Superior temporal gyrus (tissue), 1 donor: ENCODE data around the gene EHBP1.
A peak's percentile ranks its signal among the peaks of the same experiment; 100 is the strongest.
"Not testable (repeated sequence)": the region's sequence is repeated elsewhere in the genome, so short reads cannot be mapped to it uniquely, and the experiment has no call there.

Experiments
- DNase-seq: peaks from one replicate; pipeline ENCODE4 v3.0.0-alpha.2; 2016; ENCODE audit errors: extremely low spot score

The EHBP1 gene

DNA sequence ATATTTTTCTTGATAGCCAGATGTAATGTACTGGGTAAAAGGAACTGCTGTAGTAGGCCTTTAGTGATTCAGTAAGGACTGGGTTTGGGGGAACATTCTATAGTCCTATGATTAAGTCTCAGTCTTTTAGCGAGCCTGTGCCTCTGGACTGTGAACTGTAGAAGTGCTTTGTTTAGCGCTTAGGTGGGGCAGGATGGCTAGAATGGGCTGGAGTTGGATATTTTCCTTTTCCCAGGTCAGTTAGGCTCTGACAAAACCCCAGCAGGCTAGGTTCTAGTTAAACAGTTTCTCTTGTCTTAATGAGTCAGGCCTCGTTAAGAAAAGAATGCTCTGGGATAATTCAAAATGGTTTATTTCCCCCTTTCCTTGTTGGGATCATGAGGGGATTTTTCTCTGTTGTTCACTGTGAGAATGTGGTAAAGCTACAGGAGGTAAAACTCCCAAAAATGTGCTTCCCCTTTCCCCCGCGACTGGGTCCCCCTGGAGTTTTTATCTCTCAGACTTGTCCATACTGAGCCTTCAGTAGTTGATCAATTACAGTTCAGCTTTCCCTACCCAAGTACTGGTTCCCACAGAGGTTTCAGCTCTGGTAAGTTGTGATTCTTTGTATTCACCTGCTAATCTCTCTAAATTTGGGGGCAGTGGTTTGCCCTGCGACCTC is 31.5 kb downstream of the EHBP1 start:
- DNase-seq, result no peak

DNA sequence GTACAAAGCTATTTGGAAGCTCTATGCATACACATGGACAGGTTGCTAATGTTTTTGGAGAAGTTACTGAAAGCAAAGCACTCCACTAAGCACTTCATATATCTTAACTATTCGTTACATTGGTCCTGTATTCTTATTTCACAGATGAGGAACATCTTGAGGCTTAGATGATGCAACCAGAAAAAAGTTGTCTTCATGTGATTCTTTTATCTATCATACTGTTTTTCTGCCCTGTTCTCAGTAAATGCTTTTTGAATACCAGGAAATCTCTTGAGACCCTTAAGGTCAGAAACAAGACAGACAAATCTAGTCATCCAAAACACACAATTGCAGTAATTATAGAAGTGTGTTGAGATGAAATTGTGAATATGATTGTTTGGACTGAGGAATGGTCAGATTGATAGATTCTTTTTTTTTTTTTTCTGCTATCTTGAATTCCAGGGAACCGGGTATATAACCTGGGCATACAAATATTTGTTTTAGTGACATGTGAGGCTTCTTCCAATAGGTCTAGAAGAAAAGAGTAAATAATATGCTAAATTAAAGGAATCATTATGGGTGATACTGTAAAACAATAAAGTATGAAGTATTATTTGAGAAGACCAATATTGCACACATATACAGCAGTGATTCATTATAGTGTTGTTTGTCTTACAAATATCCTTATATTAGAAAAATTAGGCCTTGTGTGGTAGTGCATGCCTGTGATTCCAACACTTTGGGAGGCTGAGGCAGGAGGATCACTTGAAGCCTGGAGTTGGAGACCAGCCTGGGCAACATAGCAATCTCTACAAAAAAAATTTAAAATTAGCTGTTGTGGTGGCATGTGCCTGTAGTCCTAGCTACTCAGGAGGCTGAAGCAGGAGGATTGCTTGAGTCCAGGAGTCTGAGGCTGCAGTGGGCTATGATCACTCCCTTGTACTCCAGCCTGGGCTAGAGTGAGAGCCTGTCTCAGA is 33.7 kb downstream of the EHBP1 start:
- DNase-seq, result no peak

DNA sequence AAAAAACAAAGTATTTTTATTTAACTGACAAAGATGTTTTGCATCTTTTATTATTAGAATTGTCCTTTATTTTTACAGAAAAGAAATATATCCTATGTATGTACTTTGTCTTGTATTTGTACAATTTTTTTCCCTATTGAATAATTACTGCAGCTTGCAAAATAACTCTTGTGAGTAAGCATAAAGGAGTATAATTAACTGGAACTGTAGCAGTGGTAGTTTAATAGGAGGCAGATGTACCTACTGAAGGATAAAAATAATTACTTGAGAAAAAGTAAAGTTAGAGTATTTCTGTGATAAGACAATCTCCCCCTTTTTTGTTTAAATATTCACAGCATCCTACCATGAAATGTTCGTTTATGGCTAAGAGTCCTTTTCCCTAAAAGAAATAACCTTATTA is 34.7 kb downstream of the EHBP1 start:
- DNase-seq, result no peak

DNA sequence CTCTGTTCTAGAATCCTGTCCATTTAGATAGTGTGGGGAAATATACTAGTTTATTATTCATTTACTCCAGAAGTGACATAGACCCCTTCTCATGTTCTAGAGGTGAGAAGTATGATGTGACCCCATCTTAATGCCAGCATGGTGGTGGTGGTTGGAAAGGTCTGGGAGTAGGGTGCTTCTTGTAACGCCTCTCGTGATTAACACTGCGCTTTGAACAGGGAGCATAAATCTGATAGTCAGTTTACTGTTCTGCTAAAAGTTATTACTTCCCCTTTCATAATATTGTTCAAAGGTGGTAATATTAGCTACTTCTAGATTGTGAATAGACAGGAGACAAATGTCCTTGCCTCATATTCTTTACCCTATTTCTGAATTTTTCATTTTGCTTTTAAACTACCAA is 35.6 kb downstream of the EHBP1 start:
- DNase-seq, result no peak

DNA sequence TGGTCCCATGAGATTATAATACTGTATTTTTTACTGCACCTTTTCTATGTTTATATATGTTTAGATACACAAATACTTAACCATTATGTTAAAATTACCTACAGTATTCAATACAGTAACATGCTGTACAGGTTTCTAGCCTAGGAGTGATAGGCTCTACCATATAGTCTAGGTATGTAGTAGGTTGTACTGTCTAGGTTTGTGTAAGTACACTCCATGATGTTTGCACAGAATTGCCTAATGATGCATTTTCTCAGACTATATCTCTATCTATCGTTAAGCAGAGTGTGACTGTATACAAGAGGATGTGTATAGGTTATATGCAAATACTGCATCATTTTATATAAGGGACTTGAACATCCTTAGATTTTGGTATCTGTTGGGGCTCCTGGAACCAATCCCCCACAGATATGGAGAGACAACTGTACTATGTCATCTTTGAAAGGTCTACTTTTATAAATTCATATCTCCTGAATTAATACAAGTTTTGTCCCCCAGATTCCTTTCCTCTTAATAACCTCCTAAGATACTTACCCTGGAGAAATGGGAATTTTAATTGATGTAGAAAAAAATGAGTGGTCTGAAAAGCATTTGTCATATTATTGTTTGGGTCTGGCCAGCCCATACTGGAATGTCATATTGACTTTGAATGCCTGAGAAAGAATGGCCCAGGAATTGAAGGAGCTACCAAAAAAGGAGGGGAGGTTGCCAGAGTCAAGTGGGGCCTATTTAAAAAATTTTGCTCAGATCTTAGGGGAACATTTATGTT is 36.6 kb downstream of the EHBP1 start:
- no peak for DNase-seq

DNA sequence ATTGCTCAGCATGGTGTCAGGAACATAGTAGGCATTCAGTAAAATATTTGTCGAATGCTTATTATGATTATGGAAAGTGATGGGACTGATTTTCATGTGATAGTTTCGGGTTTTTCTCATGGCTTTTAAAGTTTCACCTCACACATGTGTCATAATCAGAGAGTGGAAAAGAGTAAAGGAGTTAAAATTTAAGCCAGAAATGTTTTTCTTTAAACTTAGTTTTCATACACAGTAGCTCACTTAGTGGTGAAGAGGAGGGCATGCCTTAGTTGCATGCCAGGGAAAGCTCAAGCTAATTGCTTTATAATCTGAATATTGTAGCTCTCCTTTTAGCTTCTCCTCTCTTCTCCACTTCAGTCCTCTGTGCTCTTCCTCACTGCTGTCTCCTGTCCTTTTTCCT is 38.0 kb downstream of the EHBP1 start:
- no peak for DNase-seq

DNA sequence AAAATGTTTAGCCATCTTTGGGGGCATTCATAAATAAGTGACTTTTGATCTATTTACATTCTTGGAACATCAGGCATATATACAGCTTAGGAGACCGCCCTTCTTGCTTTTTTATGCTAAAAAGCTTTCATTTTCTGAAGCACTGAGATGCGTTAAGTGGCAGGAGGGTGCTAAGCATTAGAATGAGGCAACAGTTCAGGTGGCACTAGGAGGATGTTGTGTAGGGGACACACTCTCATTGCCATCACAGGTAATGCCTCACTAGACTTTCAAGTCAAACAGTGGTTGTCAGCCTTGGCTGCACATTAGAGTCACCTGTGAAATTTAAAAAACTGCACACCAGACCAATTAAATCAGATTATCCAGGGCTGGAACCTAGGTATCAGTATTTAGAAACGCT is 39.1 kb downstream of the EHBP1 start:
- no peak for DNase-seq

DNA sequence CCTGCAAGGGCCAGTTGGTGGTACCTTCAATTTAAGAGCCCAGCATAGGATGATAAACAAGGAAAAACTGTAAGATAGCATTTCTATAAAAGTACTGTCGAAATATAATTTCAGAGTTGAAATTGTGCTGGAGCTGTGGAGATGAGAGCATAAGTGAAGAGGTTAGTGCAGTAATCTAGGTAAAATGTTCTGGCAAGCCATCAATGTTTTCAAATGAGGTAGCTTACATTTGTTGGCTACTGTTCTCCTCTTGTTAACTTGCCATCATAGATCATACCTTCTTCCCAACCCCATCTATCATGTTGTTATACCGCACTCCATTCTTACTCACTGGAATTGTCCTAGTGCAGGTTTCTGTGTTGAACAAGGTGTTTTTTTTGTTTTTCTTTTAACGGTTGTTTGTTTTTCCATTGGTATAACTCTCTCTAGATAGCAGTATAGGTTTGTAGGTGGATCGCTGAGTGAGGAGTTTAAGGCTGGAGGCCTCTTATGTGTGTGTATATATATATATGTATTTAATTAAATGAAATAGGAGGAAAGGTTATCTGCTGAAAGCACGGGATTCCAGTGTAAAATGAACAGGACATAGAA is 40.5 kb downstream of the EHBP1 start:
- DNase-seq, result no peak

DNA sequence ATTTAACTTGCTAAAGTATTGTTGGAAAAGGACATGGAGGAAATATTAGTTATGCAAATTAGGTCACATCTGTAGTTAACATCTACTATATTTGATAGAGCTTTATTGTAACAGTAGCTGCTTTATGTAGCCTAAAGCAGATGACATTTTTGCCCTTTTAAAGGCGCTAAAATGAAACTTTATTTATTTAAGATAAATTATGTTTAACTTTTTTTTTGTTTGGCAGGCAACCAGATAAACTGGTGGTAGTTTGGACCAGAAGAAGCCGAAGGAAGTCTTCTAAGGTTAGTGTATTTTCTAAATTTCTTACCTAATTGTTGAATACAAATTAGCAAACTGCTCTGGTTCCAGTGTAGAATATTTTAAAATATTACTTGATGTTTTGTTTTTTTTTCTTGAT is 41.7 kb downstream of the EHBP1 start:
- DNase-seq, result no peak

DNA sequence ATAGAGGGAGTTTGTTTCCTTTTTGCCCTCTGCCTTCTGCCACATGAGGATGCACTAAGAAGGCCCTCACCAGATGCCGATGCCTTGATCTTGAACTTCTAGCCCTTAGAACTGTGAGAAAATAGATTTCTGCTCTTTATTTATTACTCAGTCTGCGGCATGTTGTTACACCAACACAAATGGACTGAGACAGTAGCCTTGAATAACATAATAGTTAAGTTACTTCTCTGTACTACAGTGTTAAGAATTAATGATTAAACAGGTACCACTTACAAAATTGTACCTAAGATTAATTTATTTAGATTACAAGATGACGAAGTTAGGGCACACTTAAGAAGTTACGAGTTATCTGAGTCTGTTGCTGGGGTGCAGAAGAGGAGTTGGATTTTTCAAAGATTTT is 42.4 kb downstream of the EHBP1 start:
- DNase-seq, result no peak

DNA sequence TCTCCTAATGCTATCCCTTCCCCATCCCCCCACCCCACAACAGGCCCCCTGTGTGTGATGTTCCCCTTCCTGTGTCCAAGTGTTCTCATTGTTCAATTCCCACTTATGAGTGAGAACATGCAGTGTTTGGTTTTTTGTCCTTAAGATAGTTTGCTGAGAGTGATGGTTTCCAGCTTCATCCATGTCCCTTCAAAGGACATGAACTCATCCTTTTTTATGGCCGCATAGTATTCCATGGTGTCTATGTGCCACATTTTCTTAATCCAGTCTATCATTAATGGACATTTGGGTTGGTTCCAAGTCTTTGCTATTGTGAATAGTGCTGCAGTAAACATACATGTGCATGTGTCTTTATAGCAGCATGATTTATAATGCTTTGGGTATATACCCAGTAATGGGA is 43.6 kb downstream of the EHBP1 start:
- not testable (repeated sequence) for DNase-seq

DNA sequence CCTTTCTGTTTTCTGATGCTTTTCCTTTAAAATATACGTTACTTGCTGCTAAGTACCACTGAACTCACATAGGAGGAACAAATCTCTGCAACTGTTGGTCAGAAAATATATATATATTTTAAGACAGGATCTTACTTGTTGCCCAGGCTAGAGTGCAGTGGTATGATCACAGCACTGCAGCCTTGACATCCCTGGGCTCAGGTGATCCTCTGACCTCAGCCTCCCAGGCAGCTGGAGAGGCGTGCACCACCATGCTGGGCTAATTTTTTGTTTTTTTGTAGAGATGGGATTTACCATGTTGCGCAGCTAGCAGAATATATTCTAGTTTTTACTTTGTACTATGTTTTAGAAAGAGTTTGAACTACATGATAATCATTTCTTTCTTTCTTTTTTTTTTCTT is 51.5 kb downstream of the EHBP1 start:
- no peak for DNase-seq

DNA sequence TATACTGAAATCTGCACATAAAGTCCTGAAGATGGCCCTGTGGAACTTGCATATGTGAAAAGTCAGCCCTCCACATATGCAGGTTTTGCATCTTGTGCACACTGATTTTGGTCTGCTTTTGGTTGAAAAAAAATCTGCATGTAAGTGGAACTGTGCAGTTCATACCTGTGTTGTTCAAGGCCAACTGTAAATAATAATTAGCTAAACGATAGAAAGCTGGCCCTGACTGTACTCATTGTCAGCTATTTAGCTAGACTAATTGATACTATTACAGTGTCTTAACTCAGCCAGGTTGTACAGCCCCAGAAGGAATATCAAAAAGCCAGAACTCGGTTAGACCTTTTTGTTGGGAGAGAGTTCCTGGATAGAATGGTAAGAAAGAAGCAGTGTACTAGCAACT is 54.5 kb downstream of the EHBP1 start:
- DNase-seq, result no peak

DNA sequence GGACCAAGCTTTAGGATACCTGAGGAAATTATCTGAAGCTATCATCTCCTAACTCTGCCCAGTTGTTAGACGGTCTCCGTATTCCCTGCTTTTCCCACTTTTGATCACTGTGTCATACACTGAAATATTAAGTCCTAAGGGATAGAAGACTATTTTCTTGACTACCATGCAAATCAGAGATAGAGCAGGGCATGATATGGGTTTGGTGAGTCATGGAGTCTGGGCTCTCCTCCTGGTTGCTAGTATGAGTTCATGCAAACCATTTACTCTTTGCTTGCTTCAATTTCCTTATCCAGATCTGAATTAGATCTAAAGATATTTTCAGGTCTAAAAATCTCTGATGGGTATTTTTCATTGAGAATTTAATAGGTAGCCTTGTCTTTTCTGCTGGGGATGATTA is 55.0 kb downstream of the EHBP1 start:
- DNase-seq, result no peak

DNA sequence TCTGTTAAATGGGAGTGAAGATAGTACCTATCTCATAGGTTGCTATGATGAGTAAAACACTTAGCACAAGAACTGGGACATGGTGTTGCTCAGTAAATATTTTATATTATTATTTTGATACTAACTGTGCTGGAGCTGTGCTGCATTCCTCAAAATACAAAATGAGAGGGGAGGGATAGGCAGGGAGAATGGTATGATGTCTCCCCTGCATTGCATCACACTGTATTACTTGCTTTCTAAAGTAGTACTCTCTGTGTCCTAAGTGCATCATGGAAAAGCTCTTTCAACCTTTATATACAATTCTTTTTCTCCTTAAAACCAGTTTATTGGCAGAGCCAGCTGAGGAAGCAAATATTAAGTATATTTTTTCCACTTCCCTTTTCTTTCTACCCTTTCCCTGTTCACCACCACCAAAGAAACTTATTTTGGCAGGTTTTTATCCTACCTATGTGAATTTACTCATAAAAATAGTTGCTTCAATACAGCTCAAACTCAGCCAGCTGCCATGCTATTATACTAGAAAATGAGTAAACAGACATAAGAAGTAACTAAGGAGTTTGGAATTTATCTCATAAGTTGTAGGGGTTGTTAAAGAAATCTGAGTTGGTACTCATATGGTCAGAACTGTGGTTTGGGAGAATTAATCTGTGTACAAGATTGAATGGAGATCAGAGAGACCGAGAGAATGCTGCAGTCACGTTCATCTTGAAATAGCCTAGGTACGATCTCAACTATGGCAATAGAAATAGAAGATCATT is 60.3 kb downstream of the EHBP1 start:
- no peak for DNase-seq

DNA sequence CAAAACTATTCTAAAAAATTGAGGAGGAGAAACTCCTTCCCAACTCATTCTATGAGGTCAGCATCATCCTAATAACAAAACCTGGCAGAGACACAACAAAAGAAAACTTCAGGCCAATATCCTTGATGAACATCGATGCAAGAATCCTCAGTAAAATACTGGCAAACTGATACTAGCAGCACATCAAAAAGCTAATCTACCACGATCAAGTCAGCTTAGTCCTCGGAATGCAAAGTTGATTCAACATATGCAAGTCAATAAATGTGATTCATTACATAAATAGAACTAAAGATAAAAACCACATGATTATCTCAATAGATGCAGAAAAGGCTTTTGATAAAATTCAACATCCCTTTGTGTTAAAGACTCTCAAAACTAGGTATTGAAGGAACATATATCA is 63.1 kb downstream of the EHBP1 start:
- DNase-seq, result no peak

DNA sequence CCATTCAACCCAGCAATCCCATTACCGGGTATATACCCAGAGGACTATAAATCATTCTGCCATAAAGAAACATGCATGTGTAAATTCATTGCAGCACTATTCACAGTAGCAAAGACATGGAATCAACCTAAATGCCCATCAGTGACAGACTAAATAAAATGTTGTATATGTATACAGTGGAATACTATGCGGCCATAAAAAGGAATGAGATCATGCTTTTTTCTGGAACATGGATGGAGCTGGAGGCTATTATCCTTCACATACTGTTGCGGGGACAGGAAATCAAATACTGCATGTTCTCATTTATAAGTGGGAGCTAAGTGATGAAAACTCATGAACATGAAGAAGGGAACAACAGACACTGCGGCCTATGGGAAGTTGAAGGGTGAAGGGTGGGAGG is 65.1 kb downstream of the EHBP1 start:
- DNase-seq, result no peak

DNA sequence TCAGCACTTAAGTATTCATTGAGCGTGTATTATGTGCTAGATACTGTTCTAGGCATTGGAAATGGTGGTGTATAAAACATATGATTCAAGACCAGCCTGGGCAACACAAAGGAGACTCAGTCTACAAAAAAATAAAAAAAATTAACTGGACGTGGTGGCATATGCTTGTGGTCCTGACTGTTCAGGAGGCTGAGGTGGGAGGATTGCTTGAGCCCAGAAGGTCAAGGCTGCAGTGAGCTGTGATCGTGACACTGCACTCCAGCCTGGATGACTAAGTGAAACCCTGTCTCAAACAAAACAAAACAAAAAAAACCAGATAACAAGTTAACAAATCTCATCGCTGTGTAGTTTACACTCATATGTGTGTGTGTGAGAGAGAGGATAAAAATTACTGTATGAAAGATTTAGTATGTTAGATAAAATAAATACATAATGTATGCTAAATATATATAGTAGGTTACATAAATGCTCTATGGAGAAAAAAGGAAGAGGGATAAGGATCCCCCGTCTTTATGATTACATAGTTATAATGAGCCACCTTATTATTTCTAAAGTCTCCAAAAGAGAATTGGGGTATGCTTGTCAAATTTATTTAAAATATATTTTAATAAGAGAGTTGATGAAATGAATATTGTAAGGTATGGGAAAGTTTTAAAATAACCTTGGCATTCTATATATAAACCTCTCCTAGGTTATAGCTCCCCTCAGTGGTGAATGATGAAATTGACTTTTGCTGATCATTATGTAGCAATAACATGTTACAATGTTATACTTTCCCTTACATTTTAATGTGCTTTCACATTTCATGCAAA is 69.2 kb downstream of the EHBP1 start:
- DNase-seq, result peak; percentile 86

DNA sequence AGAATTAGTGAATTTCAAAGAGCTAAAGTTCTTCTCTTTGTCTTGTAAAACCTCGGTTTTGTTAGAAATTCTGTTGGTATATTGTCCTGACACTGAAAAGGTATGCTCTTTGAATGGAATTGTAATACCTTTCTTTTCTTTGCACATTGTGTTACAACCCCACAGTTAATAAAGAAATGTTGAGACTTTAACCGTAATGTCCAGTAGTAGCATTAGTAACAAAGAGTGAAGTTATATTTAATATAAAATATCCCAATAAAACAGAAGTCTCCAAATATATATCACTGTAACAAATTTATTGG is 69.8 kb downstream of the EHBP1 start:
- no peak for DNase-seq

DNA sequence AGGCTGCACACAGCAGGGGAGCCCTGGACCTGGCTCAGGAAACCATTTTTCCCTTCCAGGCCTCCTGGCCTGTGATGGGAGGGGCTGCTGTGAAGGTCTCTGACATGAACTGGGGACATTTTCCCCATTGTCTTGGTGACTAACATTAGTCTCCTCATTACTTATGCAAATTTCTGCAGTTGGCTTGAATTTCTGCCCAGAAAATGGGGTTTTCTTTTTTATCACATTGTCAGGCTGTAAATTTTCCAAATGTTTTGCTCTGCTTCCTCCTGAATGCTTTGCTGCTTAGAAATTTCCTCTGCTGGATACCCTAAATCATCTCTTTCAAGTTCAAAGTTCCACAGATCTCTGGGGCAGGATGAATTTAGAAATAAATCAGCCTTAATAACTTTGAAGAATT is 78.2 kb downstream of the EHBP1 start:
- no peak for DNase-seq

DNA sequence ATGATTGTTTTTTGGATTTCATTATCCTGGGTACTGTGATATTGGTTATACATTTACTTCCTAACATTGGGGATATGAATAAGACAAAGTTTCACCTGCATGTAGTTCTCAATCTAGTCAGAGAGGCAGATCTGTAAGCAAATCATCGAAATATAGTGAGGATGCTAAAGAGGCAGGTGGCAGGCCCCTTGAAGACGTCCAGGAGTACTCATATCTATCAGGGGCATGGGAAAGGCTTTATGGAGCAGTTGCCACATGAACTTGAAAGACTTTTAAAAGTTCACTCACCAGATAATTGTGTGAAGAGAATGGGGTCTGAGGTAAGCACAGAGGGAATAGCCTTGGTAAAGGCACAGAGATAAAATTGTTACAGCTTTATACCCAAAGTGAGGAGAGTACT is 78.8 kb downstream of the EHBP1 start:
- DNase-seq, result no peak
